GM18909 (cell line): ENCODE results near the gene UBB.

Experiments
- ATAC-seq: cut with Tn5 transposase; IDR thresholded peaks from one replicate; pipeline ENCODE4 v1.9.1; 2021; ENCODE audit warnings: mild to moderate bottlenecking; ENCODE audit not compliant: unreplicated experiment, poor library complexity

The UBB gene

DNA sequence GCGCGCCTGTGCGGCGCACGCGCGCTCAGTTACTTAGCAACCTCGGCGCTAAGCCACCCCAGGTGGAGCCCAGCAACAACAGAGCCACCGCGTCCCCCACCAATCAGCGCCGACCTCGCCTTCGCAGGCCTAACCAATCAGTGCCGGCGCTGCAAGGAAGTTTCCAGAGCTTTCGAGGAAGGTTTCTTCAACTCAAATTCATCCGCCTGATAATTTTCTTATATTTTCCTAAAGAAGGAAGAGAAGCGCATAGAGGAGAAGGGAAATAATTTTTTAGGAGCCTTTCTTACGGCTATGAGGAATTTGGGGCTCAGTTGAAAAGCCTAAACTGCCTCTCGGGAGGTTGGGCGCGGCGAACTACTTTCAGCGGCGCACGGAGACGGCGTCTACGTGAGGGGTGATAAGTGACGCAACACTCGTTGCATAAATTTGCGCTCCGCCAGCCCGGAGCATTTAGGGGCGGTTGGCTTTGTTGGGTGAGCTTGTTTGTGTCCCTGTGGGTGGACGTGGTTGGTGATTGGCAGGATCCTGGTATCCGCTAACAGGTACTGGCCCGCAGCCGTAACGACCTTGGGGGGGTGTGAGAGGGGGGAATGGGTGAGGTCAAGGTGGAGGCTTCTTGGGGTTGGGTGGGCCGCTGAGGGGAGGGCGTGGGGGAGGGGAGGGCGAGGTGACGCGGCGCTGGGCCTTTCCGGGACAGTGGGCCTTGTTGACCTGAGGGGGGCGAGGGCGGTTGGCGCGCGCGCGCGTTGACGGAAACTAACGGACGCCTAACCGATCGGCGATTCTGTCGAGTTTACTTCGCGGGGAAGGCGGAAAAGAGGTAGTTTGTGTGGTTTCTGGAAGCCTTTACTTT is at the start of gene UBB:
UBB (plus strand) TSS at position 452 of the 856 bp plus-strand sequence. CDS start 817 bp downstream, outside the sequence.
- ATAC-seq, result peak; percentile 92

DNA sequence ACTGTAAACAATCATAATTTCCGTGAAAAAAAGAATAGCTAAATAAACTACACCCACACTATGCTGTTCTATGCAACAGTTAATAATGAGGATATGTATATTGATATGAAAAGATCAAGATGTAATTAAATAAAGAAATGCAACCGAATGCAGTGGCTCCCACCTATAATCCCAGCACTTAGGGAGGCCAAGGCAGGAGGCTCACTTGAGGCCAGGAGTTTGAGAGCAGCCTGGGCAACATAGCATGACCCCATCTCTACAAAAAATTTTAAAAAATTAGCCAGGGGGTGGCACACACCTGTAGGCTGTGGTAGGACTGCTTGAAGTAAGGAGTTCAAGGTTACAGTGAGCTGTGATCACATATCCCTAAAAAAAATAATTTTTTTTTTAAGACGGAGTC is 42.5 kb upstream of the UBB start:
- no peak for ATAC-seq

GRCh38 chr17:16339402-16339801 is 41.5 kb upstream of the UBB start:
- no peak for ATAC-seq

DNA sequence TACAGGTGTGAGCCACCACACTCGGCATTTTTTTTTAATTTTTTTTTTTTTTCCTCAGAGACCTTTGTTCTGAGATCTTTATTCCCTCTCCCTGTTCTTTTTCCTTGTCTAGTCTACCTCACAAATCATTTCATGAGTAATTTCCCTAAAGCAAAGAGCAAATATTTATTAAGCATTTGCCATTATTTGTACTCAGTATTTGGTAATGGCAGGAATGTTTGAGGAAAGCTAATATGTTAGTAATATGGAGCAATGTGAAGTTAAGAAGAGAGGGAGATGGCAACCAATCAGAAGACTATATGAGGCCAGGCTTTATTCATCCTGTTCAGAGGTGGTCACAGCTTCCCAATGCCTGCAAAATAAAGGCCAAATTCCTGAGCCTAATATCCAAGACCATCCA is 40.9 kb upstream of the UBB start:
- ATAC-seq, result no peak

DNA sequence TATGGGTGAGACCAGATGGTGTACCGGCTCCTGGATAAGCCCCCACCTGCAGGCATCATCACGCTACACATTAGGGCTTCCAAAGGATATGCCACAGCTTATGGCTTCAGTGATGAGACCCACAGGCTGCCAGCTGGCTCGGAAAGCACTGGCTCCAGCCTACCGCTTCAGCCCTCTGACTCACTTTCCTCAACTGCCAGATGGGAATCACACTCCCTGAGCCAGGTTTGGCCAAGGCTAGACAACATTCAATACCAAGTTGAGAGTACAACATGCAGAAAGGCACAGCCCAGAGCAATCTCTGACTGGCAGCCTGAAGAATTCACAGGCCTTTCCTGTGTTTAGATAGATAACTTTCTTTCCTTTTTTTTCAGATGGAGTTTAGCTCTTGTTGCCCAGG is 37.9 kb upstream of the UBB start:
- no peak for ATAC-seq

DNA sequence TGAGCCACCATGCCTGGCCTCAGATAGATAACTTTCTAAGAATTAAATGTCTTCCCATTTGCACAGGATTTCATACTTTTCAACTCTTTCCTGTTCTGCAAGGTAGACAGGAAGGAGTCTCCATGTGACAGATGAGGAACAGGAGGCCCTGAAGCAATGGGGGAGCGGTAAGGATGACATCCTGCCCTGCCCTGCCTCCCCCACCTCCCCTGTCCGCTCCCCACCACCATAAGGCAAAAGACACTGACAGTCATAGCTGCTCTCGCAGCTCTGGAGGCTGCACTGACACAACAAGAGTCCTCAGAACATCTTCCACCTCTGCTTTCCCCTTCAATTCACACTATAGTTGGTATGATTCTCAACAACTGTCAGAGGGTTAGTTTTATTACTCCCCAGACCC is 37.3 kb upstream of the UBB start:
- ATAC-seq, result no peak

- no peak for ATAC-seq
These were observed 35.3 kb upstream of the UBB start for GRCh38 chr17:16345565-16345964.

DNA sequence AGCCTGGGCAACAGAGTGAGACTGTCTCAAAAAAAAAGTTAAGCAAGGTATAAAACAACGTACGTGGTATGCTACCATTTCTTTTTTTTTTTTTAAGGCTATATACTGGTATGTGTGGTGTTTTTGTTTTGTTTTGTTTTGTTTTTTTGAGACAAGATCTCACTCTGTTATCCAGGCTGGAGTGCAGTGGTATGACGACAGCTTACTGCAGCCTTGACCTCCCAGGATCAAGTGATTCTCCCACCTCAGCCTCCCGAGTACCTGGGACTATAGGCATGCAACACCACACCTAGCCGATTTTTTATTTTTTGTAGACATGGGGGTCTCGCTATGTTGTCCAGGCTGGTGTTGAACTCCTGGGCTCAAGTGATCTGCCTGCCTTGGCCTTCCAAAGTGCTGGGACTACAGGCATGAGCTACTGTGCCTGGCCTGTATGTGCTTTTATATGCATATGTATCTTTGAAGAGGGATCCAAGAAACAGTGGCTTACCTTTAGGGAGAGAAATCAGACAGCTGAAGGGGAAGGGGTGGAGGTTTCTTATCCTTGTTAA is 34.1 kb upstream of the UBB start:
- no peak for ATAC-seq

- no peak for ATAC-seq
These were observed 32.3 kb upstream of the UBB start for GRCh38 chr17:16348586-16348985.

DNA sequence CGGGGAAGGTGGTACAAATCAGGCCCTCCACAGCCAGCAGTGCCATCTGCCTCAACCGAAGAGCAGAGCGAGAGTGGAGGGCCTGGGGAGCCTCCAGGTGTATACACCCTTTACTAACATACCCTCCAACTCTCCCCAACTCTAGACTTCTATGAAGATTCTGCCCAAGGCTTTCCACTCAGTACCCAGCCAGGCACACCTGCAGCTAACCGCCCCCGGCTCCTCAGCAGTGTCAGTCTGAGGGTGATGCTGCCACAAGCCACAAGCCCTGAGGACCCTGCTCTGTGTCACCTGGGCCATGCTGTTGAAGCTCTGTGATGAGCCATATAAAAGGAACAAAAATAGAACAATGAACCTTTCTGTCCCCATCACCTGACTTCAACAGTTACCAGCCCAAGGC is 31.5 kb upstream of the UBB start:
- no peak for ATAC-seq

GRCh38 chr17:16351831-16352230 is 29.1 kb upstream of the UBB start:
- no peak for ATAC-seq

DNA sequence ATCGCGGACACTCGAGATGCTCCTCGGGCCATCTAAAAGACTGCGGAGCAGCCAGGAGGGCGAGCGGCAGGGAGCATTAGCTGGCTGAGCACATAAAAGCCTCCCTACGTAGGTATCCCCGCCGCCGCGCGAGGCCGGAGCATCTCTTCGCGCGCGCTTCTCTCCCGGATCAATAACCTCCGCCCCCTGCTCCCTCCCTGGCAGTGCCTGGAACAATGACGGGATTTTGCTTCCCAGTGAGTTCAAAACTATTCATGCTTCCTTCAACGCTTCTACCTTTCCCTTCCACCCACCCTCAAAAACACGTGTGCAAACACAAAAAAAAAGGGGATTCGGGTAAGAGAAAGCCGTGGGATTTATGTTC is 28.6 kb upstream of the UBB start:
- ATAC-seq, result no peak

DNA sequence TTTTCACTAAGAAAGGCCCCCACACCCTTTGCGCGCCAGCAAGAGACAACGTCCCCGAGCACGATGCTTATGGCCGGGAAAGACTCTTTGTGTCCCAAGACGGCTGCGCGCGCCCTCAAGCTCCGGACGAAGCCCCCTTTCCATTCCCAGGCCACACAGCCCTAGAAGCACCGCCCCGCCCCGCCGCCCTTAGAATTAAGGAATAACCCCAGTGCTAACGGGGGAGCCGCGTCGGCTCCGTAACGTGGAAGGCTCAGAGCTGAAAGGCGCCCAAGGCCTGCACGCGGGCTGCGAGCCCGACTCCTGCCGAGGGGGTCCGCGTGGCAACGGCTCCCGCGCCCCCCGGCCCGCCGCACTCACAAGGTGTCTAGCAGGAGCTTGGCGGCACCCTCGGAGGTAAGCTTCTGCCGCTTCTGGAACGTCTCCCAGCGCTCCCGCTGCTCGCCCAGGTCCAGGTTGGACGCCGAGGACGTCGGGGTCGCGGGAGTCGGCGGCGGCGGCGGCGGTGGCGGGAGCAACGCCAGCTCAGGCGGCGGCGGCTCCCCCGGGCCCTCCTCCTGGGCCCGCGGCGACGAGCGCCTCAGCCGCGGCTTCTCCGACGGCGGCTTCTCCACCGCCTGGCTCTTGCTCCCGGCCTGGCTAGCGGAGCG is 28.1 kb upstream of the UBB start:
- ATAC-seq, result peak; percentile 41

DNA sequence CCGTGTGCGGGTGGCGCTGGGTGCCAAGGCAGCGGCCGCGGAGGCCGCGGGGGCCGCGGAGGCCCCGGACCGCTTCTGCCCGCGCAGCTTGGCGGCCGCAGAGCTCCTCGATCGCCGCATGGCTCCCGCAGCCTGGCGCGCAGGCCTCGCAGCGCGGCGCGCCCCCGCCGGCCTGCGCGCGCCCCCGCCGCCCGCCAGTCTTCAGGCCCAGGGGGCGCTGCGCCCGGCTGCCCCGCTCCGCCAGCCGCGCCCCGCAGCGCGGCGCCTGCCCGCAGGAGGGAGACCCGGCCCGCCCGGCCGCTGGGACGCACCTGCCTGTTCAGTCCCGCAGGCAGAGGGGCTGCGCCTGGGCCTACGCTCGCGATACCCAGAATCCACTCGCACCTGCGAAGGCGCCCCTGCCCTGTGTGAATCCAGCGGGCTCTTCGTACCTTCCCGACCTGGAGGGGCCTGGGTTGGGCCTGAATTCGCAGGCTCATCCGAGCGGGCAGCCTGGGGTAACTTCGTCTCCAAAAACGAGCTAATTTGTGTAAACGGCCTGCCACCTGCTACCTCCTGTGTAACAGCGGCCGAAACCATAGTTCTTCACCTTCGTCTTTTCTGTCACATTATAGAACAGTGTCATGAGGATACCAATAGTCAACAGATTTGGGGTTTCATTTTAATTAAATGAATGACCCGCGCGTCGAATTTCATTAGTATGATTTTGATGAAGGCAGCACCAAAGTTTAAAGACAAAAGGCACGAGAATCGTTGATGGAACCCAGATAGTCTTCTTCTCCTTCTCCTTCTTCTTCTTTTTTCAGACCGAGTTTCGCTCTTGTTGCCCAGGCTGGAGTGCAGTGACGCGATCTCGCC is 27.3 kb upstream of the UBB start, which contains the start of gene CENPV:
CENPV (minus strand) TSS at position 153 of the 858 bp plus-strand sequence; CDS start at position 120, 33 bp downstream.
- ATAC-seq, result peak; percentile 69

GRCh38 chr17:16354585-16354984 is 26.3 kb upstream of the UBB start:
- no peak for ATAC-seq

DNA sequence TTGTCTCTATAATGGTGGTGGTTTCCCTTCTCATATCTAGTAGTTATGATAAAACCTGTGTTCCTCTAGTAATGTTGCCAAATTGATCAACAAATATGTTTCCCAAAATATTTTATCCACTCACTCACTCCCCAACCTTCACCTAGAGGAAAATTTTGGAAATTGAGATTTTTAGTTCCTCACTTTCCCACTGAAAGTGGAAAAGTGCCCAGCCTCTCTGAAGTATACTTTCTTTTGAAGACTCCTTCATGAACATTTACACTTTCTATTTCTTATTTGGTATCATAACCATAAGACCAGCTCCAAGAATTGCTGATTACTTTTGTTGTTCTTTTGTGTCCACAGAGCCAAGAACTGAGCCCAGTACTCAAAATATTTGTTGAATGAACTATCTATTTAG is 22.5 kb upstream of the UBB start:
- no peak for ATAC-seq

DNA sequence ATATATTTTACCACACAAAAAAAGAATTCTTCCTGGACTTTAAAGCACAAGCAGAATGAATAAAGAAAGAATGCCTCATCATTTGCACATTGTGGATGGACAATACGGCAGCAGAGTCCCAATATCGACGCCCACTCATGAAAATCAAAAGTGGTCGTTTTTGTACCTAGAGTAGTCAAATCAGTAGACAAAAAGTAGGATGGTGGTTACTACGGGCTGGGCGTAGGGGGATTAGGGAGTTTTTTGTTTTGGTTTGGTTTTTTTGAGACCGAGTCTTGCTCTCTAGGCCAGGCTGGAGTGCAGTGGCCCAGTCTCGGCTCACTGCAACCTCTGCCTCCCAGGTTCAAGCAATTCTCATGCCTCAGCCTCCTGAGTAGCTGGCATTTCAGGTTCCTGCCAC is 19.0 kb upstream of the UBB start:
- ATAC-seq, result no peak

GRCh38 chr17:16363749-16364536 is 16.9 kb upstream of the UBB start:
- peak; percentile 78 for ATAC-seq

- no peak for ATAC-seq
These were observed 16.3 kb upstream of the UBB start for GRCh38 chr17:16364625-16365024.

DNA sequence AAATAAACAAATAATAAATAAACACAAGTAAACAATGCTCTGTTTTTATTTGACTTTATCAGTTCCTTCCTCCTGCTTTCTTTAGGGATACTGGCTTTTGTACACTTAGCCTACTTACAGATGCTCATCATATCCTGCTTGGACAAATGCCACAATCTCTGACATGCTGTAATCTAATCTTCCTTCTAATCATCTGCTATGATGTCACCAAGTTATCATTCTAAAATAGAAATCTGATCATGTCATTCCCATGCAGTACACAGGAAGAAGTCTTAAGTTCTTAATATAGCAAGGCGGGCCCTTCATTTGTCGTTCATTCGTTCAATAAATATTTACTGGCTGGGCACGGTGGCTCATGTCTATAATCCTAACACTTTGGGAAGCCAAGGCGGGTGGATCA is 9.1 kb upstream of the UBB start:
- no peak for ATAC-seq
